HG03457 (cell line): Measurements from ENCODE around the gene FAH.

ENCODE experiments used
- ATAC-seq: cut with Tn5 transposase; IDR thresholded peaks from one replicate; pipeline ENCODE4 v1.9.1; 2021; ENCODE audit warnings: moderate number of reproducible peaks; ENCODE audit not compliant: unreplicated experiment

FAH gene

DNA sequence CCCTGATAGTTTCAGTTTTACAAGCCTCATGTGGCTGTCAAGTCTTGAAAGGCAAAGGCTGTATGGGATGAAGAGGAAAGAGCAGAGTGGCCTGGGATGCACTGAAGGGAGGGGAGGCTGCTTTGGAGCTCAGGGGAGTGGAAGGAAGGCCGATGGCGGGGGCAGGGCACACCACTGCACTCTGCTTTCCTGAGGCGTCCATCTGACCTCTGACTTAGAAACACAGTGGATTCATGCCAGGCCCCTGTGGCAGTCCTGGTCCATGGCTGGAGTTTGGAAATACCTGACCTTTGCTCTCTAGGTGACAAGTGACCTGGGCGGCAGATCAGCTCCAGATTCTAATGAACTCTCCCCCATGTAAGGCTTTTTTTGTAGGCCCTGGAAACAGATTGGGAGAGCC, 19.0 kb downstream of the FAH start:
- no peak for ATAC-seq

DNA sequence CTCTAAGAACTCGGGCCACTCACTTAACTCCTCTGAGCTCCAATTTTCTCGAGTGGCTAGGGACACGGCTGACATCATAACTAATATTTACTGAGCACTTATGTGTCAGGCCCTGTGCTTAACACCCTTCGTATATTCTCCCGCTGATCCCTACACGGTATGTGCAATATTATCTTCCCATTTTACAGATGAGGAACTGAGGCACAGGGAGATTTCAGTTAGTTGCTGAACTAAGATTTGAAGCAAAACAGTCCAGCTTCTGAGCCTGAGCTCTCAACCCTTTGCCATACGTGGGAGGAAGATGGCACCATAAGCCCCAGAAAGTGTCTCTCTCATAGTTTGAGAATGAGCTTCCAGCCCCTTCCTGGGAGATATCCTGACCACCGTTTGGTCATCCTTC, 19.6 kb downstream of the FAH start:
- ATAC-seq: no peak

DNA sequence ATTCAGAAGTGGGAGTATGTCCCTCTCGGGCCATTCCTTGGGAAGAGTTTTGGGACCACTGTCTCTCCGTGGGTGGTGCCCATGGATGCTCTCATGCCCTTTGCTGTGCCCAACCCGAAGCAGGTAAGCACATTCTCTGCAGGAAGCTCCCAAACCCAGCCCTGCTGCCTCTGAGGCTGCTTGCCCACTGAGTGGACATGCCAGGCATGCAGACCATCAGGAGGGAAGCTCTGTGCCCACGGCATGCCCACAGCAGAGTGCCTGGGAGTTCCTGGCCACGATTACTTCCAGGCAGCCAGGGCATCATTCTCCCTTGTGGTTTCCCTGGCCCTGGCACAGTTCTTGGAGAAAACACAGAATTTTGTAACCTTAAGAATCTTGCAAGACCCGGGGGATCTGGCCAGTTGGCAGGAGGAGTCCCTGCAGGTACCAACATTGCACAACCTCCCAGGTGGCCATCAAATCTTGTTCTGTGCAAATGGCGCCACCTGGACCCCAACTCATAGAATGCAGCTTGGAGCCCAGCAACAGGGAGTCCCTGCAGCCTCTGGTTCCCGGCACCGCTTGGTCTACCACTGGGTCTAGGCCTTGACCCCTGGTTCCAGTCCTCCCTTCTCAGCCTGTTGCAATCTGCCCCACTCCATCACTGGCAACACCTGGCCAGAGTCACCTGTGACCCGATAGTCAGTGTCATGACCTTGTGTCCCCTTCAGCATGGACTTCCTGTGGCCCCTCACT, 20.4 kb downstream of the FAH start:
- no peak for ATAC-seq

DNA sequence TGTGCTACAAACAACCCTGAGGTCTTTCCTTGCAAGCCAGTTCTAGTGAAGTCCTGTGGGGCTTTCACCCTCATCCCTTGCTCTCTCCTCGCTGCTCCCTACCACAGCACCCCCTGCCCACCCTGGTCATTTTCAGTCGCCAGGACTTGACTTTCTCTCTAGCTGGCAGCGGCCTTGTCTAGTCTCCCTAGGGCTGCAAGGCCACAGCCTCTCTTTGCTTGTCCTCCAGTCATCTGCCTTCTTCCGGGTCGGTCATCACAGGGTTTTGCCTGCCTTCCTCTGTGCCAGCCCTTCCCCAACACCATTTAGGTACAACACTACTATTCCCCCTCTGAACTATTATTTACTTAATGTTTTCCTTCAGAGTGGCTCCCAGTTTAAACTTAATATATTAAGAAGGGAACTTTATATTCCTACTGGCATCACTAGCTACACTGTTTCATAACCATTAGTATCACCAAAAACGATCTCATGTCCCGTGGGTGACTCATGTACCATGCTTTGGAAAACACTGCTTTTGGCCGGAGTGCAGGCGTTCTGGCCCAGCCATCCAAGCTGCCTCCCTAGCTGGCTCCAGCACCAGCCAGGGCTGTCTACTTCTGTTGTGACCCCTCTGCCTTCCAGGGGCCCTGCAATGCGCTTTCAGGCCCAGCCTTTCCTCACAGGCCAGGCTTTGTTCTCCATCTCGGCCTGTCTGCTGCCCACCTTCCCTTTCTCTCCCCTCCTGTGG, 21.4 kb downstream of the FAH start:
- no peak for ATAC-seq

DNA sequence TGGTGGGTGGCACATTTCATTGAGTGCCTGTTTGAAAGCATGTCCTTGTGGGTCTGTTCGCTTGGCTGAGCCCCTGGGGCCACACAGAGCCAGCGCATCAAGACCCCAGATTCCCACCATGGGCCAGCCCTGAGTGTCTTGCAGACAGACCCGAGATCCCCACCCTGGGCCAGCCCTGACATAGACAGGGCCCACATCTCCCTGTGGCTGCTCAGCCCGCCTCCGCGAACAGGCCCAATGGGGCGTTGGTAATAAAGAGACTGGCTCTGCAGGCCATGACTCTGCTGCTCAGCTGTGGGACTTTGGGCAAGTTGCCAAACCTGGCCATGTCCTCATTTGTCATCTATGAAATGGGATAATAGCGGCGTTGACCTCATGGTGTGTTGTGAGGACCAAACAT, 22.6 kb downstream of the FAH start:
- ATAC-seq: no peak

DNA sequence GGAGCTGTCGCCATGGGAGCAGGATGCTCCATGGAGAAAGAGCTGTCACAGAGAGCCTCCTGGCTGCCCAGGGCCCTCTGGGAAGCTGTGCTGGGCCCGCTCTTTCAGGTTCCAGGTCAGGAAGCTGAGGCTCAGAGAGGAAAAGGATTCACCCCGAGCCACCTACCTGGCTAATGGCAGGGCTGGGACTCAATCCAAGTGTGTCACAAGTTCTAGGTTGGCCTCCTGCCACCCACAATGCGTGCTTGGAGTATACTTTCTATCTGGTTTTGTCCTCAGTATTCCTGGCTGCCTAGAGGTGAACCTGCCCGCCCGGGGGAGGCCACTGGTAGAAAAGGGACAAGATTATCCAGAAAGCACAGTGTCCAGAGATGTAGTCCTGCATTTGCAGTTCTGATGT, 23.6 kb downstream of the FAH start:
- ATAC-seq: no peak

DNA sequence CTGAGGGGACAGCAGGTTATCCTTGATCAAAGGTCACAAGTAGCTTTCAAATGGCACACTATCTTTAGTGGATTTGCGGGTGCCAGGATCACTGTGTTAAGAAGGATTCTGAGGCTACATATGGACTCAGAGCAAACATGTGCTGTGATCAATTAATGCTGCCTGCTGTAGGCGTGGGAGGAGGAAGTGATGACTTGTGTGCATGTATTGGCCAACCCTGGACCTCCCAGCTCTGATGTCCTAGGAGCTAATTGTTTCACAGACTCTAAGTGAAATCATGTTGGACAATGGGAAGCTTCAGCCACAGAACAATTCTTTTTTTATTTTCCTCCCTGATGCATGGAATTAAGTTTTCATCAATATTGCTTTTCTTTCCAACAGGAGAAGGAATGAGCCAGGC, 24.4 kb downstream of the FAH start:
- no peak for ATAC-seq

DNA sequence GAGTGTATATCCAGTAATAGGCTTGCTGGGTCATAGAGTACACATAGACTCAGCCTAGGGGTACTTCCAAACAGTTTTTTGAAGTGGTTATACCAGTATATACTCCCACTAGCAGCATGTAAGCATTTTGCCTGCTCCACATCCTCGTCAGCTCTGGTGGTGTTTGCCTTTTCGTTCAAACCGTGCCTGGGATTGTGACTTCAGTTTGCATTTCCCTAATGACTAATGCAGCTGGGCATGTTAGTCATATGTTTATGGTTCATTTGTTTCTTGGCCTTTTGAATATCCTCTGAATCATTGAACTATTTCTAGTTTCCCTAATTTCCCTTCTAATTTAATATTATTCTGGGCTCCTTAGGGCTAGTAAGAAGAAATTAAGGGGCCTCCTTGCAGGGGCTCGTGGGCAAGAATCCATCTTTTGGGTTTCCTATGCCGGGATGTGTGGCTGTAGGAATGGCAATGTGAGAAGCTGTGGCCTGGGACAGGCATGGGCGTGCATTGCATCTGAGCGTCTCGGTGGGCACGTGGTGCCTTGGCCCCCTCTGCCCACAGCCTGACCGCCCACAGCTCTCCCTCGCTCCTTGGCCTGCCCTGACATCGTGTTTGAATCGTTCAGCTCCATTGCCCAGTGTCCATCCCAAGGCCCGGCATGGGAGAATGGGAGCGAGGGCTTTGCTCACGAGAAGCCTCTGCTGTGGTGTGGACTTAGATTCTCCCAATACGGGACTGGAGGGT, 26.4 kb downstream of the FAH start:
- no peak for ATAC-seq

DNA sequence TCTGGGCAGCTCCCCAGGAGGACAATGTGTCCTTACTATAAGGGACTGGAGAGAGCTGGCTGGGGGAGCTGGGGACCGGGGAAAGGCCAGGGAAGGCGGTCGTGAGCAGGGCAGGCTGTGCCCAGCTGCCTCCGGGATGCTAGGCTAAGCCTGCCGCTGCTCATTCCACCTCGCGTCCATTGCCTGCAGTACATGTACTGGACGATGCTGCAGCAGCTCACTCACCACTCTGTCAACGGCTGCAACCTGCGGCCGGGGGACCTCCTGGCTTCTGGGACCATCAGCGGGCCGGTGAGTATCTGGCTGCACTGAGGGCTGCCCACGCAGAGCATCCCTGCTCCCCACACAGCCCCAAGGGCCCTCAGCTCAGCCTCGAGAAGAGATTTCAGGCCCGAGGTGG, 27.1 kb downstream of the FAH start:
- ATAC-seq: no peak

DNA sequence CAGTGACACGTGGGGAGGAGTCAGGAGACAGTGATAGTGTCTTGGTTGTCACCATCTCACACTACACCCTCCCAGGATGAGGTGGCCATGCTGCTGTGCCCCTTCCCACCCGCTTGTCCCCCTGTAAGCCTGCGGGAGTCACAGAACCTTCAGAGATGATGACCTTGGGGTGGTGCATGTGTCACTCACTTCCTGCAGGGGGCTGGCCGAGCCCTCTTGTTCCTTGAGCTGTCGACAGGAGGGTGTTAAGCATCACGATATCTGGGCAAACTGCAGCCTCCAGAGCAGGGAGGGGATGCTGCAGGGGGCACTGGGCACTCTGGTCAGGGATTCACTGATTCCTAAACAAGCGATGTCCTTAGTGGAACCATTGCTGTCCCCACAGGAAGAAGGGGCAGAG, 27.7 kb downstream of the FAH start:
- no peak for ATAC-seq

DNA sequence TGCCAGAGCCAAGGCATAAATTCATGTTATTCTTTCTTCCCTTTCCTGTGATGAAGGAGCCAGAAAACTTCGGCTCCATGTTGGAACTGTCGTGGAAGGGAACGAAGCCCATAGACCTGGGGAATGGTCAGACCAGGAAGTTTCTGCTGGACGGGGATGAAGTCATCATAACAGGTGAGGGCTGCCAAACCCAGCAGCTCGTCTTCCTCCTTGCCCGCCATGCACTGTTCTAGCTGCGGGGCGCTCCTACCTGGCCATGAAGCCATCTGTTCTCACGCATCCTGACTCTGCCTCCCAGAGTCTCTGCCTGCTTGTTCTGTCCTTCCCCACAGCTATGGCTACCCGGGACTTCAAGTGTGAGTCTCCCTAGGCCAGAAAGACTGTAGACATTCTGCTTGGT, 28.2 kb downstream of the FAH start:
- ATAC-seq: no peak

DNA sequence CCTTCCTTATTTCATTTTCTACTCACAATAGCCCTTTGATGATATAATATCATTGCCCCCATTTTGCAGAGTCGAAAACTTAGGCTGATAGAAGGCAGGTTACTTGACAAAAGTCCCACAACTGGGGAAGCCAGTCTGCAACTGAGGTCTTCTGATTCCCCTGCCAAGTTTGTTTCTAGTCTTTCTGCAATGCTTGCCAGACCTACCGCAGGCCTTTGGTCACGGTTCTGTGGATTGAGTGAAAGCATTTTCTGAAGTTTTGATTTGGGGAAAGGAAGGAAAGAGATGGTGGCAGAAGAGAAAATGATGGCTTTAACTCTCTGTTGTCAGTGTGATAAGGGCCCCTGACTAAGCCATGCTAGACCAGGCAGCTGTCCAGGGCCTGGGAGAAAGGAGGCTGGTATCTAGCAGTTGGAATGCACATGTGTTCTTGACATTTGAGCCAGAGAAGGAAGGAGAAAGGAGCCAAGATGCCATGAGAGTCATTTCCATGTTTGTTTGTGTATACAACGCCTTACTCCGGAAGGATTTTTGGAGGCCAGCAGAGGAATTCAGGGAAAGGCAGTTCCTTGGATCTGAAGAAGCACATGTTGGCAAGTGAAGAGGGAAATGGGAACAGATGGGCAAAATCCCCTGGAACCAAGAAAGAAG, 29.9 kb downstream of the FAH start:
- ATAC-seq: no peak

DNA sequence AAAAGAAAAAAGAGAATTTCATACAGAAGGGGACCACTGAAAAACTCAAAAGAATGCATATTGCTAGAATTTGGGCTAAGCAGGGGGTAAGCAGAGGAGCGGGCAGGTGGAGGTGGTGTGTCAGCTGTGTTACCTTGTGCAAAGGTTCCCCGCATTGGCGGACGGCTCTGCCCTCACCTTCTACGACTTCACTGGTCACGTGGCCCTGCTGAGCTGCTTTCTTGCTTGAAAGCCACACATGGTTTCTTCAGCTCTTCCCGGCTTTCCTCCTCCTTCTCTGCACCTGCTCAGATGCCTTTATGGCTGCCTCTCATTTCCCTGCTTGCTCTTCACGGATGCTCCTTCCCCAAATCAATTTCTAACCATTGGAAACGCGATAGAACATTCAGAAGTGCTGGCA, 30.5 kb downstream of the FAH start:
- ATAC-seq: no peak

DNA sequence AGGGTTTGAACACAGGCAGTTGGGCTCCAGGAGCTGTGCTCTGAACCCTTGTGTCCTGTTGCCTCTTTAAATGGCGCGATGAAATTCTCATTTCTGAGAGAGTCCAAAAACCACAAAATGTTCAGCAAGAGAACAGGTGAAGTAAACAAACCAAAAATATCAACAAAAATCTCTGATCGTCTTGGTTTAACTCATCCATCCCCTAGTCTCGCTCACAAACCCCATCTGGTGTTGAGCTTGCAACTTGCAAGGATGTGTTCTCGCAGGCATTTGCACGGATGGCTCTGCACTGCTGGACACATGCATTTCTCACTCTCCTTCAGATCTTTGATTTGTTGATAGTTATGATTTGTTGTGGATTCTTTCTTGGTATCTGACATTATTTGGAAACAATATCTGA, 31.1 kb downstream of the FAH start:
- no peak for ATAC-seq

DNA sequence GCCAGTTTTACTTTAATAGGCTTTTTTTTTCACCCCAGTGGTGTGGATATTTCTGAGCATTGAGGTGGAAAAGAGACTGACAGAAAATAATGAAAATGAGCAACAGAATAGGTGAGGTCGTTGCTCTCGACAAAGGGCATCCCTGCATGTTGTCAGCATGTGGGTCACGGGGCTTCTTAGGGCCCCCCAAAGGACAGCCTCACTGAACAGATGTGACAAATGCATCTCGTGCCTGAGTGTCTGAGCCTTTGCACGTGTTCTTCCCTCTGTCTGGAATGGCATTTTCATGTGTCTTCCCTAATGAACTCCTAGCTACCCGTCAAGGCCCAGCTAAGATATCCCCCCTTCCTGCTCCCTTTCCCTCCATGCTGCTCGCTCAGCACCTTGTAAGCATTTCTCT, 31.8 kb downstream of the FAH start:
- ATAC-seq: no peak

DNA sequence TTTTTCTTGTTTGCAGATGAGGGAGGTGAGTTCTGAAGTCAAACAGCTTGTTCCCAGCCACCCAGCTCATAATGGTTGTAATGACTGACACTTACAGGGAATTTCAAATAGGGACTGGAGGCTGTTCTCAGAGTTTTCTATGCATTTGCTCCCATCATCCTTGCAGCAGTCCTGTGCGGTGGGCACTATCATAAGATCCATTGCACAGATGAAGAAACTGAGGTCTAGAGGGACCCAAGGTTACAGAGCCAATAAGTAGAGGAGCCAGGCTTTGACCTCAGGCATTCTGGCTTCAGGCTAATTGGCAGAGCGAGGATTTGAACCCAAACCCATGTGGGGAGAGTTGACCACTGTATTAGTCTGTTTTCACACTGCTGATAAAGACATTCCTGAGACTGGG, 32.4 kb downstream of the FAH start:
- no peak for ATAC-seq

DNA sequence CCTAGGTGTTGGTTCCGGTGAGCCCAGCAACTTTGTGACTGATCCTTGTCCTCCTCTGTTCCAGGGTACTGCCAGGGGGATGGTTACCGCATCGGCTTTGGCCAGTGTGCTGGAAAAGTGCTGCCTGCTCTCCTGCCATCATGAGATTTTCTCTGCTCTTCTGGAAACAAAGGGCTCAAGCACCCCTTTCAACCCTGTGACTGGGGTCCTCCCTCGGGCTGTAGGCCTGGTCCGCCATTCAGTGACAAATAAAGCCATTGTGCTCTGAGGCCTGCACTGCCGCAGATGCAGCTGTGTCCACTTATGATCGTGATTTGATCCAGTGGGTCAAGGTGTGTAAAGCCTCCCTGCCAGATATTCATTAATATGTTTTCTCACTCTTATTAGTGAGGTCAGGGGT, 33.3 kb downstream of the FAH start:
- ATAC-seq: no peak

DNA sequence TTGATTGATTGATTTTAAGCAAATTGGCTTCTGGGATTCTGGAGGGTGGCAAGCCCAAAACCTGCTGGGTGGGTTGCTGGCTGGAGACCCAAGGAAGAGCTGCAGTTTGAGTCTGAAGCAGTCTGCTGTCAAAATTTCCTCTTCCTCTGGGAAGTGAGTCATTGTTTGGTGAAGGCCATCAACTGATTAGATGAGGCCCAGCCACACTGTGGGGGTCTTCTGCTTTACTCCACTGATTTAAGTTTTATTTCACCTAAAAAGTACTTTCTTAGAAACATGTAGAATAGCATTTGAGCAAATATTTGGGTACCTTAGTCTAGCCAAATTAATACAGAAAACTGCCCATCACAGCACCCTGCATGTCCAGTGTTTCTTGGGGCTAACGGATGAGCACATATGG, 33.8 kb downstream of the FAH start:
- ATAC-seq: no peak

DNA sequence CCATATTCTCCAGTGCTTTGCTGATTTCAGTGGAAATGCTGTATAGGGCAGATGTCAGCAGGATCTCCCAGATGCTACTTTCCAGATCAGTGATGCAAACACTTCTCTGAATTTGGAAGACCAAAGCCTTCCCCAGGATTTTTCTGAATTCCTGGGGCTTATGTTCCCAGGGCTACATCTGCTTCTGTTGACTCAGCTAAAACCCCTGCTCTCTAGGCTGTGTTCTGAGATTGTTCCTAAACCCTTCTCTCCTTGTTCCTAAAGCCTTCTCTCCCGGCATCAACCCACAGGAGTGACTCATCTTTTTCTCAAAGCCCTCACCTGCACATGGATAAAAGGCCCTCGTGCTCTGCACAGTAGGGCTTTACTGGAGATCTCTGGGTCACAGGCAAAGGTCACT, 35.5 kb downstream of the FAH start:
- ATAC-seq: no peak

DNA sequence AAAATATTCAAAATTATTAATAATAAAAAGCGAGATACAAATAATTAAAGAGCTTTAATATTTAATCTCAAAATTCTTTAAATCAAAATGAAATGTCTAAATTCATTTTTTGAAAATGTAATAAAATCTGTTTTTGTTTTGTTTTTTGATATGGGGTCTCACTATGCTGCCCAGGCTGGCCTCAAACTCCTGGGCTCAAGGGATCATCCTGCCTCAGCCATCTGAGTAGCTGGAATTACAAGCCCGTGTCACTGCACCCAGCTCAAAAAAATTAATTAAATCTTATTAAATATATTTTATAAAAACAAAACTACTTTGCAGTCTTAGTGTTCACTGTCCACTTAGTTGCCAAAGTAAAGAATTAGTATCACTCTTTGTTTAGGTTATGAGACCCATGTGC, 38.4 kb downstream of the FAH start:
- ATAC-seq: no peak

DNA sequence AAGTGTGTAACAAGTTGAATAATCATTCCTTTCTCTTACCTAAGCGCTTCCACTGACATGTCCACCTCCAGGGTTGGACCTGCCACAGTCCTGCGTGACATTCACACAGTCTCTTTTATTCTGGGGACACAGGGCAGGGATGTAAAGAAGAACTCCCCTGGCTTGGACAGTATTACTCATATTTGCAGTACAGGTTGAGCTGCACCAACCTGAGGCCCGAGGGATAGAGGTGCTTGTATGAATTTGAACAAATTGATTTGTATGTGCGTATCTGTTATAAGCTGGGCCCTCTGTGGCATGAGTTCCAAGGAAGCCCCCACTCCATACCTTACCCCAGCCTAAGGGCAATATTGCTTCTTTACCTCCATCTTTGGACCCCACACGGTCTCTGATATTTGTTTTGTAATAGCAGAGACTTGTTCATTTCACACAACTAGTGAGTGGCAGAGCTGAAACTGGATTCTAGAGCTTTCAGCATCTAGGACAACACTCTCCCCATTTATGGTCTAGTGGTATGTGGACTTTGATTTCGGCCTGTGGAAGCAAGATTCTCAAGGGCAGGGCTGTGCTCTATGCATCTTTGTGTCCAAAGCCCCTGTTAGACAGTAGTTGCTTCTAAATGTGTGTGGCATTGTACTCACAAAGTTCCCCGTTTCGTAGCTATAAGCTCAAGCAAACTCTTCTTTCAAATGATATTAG, 39.2 kb downstream of the FAH start:
- no peak for ATAC-seq
